Naive B cell (primary cell): Measurements from ENCODE around the gene PRAC2. TPM values are rescaled to one million over a fixed set of nuclear protein-coding genes. Genes with fewer than 3 reads are reported as not detected.
A peak's percentile ranks its signal among the peaks of the same experiment; 100 is the strongest.

Experiments
- ATAC-seq, 2 donors: fragments of 150-1000 bp; cut with Tn5 transposase; 2 replicates each; pipeline ENCODE4 v1.10.0; 2021; ENCODE audit warnings: low read depth in 2 of 2, mild to moderate bottlenecking in 2 of 2, moderate library complexity in 2 of 2
- DNase-seq: peaks from one replicate; pipeline ENCODE4 v3.0.0; 2022
- H3K27ac Mint-ChIP-seq, 6 donors: one replicate each; pipeline ENCODE4 v1.8.0; 2020 to 2022; ENCODE audit warnings: mild to moderate bottlenecking in 6 of 6, mixed read lengths in 6 of 6, moderate library complexity in 5 of 6, inconsistent platforms in 2 of 6
- H3K27me3 Mint-ChIP-seq, 3 donors: one replicate each; pipeline ENCODE4 v1.8.0; 2021 to 2022; ENCODE audit warnings: mixed read lengths in 3 of 3, mild to moderate bottlenecking in 1 of 3
- H3K36me3 Mint-ChIP-seq, 2 donors: one replicate each; pipeline ENCODE4 v1.8.0; 2020 to 2022; ENCODE audit warnings: mixed read lengths in 2 of 2, inconsistent platforms in 1 of 2, mild to moderate bottlenecking in 1 of 2
- H3K4me1 Mint-ChIP-seq, 3 donors: one replicate each; pipeline ENCODE4 v1.8.0; 2020 to 2022; ENCODE audit warnings: mixed read lengths in 3 of 3, inconsistent platforms in 1 of 3, mild to moderate bottlenecking in 1 of 3, moderate library complexity in 1 of 3
- H3K4me3 Mint-ChIP-seq, 8 donors: one replicate each; pipeline ENCODE4 v1.8.0; 2020 to 2022; ENCODE audit warnings: mild to moderate bottlenecking in 8 of 8, mixed read lengths in 8 of 8, moderate library complexity in 8 of 8, inconsistent platforms in 2 of 8
- H3K9me3 Mint-ChIP-seq, 7 donors: one replicate each; pipeline ENCODE4 v1.8.0; 2020 to 2022; ENCODE audit warnings: mixed read lengths in 7 of 7, mild to moderate bottlenecking in 5 of 7, inconsistent platforms in 2 of 7, moderate library complexity in 1 of 7
- polyA plus RNA-seq, 6 donors: library from polyadenylated mRNA; unstranded; fragments of 300-500 nt; fragmentation: Illumina TruSeq; gene quantifications; one replicate each; pipeline ENCODE4 v1.2.3, GENCODE V29; 2021; ENCODE audit warnings: low read depth in 6 of 6

The PRAC2 gene
- polyA plus RNA-seq, 6 donors from 2014 or later: not detected

DNA sequence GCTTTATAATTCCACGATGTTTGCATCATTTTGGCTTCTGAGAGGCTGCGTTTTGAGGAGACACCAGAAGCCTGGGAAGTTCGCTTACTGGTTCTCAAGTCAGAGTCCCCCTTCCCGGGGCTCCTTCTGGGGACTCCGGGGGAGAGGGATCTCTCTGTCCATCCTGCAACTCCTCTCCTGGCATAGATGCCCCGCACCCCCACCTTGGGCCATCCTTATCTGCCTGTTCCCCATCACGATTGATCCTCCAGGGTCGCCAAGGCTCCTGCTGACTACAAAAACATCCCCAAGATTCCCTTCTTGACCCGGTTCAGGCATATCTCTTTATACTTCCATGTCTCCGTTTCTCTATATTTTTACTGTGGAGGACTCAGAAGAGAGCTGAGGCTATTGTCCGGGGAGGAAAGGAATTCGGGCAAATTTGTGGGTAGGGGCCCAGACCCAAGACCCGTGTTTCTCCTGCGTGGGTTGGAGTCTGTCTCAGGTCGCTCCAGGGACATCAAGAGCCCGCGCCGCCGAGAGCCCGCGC is 24.0 kb downstream of the PRAC2 start:
- Mint-ChIP-seq H3K36me3 (peaks cover 0 to 16% of the 10 kb centered on the region in 2 donors), H3K4me1 (peaks cover 10 to 18% (median 11%) of the 10 kb centered on the region in 3 donors), H3K9me3 (peaks cover 0 to 13% (median 10%) of the 10 kb centered on the region in 7 donors), H3K4me3 (peak overlapping the region in 4 of 8 donors; percentile 45 to 82 (median 64)), H3K27me3 (peaks cover 70 to 86% (median 80%) of the 10 kb centered on the region in 3 donors), H3K27ac (peak overlapping the region in 4 of 6 donors; percentile 58 to 93 (median 74))
- DNase-seq (no peak), ATAC-seq (no peak)

DNA sequence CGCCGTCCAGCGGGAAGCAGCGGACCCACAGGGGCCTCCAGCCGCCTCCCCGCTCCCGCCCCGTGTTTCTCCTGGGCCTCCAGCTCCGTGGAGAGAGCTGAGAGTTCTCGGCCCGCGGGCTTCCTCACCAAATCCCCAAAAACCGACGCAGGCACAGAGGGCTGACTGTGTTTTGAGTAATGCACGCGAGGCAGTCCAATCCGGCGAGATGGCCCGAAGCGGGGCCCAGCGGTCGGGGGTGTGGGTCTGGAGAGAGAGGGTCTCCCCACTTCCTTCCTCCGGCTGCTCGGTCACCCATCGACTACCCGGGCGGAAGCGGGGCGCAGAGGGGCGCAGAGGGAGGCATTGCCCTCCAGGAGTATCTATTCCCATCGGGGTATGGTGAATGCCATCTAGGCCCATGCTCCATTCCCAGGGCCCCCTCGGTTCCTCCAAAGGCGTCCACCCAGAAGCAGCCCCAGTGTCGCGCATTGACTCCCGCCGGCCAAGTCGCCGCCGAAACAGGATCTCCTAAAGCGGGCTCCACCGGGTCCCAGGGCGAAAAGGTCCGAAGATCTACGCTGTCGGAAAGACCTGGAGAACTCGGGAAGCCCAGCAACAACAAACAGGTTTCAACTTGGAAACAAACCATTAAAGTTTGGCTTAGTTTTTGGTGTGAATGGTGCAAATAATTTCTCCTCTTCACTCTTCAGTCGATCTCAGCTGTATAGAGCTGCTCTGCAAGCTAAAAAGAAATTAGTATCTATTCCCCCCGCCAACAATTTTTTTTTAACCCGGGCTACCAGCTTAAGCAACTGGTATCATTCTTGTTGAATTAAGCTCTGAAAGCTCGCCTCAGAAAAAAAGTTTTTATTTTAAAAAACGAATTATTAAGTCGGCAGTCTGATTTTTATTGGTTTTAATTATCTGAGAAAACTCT is 24.7 kb downstream of the PRAC2 start:
- peak overlapping the region in 4 of 8 donors; percentile 8 to 69 (median 25) for H3K4me3 Mint-ChIP-seq
- DNase-seq: no peak
- no peak for ATAC-seq
- peaks cover 0 to 11% (median 10%) of the 10 kb centered on the region in 7 donors for H3K9me3 Mint-ChIP-seq
- H3K4me1 Mint-ChIP-seq: peaks cover 11 to 18% (median 12%) of the 10 kb centered on the region in 3 donors
- peaks cover 0 to 17% of the 10 kb centered on the region in 2 donors for H3K36me3 Mint-ChIP-seq
- H3K27ac Mint-ChIP-seq: peak overlapping the region in 3 of 6 donors; percentile 36 to 85 (median 66)
- H3K27me3 Mint-ChIP-seq: peaks cover 70 to 86% (median 83%) of the 10 kb centered on the region in 3 donors

DNA sequence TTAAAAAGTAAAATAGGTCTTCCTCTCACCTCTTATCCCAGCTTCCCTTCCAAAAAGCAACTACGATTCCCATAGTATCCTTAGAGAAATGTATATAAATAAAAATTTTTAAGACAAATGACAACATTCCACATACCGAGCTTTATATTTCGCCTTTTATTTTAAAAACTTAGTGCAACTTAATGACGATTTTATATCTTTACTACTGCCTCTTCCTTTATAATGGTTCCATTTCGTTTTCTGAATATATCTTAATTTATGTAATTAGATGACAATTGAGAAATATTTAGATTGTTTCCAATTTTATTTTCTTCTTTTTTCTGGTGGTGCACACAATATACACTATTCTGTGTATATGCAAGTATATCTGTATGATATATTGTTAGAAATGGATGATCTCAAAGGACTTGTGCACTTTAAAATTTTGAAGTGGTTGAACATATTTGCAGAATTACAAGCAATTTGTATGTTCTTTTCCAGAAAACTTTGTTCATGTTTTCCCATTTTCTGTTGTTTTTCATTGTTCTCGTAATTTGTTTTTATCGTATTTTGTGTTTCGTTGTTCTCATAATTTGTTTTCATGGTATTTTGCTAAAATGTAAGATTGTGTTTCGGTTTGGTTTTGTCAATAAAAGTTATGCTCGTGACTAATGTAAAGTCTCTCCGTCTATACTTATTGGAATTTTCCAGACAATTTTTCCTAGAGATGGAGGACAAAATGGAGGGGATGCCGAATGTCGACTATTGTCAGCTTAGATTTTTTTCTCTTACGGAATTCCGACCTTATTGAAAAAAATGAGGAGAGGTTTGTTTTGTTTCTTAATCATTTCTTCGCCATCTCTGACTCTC is 26.0 kb downstream of the PRAC2 start:
- H3K9me3 Mint-ChIP-seq: peaks cover 0 to 11% (median 8%) of the 10 kb centered on the region in 7 donors
- DNase-seq (no peak), ATAC-seq (no peak)
- H3K4me1 Mint-ChIP-seq: peaks cover 19 to 29% (median 24%) of the 10 kb centered on the region in 3 donors
- peak overlapping the region in 4 of 6 donors; percentile 70 to 89 (median 82) for H3K27ac Mint-ChIP-seq
- peak overlapping the region in 3 of 8 donors; percentile 15 to 65 (median 18) for H3K4me3 Mint-ChIP-seq
- peaks cover 74 to 86% (median 83%) of the 10 kb centered on the region in 3 donors for H3K27me3 Mint-ChIP-seq
- H3K36me3 Mint-ChIP-seq: peaks cover 0 to 17% of the 10 kb centered on the region in 2 donors

DNA sequence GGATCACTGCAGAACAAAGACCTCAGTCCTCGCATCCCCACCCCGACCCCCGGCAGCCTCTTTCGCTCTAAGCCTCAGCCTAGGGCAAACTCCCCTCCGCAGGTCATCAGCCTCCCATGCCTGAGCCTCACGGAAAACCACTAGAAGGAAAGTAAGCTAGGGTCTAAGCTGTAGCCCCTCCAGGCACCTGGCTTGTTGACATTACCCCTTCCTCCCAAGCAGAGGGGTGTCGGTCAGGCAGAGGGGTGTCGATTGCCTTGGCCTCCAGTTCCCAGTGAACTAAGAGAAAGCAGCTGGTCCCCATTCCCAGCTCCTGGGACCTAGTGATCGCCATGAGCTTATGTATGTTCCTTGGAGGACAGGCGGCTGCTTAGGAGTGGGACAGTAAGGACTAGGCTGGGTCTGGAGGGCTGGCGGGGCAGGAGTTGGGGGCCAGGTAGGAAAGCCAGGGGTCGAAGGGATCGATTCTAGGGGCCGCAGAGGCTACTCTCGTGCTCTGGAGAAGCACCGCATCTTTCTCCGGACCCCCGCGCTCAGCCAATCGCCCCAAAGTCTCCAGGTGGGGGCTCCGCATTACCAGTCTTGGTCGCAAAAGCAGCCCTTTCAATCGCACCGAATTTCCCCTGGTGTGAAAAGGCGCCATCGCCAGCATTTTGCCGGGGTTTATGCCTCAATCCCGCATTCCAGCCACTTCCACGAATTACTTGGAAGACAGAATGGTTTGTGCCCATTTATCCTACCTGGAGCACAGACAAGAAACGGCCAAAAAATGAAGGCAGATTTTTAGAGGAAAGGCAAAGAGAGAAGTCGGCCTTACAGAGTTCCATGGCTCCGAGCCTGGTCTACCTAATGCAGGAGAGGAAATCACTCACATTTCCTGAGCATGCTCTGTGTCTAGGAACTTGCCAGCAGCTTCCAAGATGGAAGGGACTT is 26.9 kb downstream of the PRAC2 start:
- Mint-ChIP-seq H3K4me3 (peak overlapping the region in 2 of 8 donors; percentile 15 to 65), H3K27ac (peak overlapping the region in 4 of 6 donors; percentile 70 to 89 (median 82)), H3K27me3 (peaks cover 72 to 86% (median 82%) of the 10 kb centered on the region in 3 donors), H3K4me1 (peaks cover 26 to 33% (median 31%) of the 10 kb centered on the region in 3 donors), H3K9me3 (peaks cover 0 to 11% (median 8%) of the 10 kb centered on the region in 7 donors), H3K36me3 (peaks cover 0 to 17% of the 10 kb centered on the region in 2 donors)
- ATAC-seq (no peak), DNase-seq (no peak)

GRCh38 chr17:48751172-48751571 is 28.2 kb downstream of the PRAC2 start:
- ATAC-seq: no peak
- Mint-ChIP-seq H3K9me3 (peaks cover 0 to 11% (median 8%) of the 10 kb centered on the region in 7 donors), H3K4me3 (peak overlapping the region in 1 of 8 donors; percentile 76), H3K27me3 (peaks cover 72 to 85% (median 81%) of the 10 kb centered on the region in 3 donors), H3K27ac (peak overlapping the region in 2 of 6 donors; percentile 23 to 38), H3K36me3 (peaks cover 0 to 17% of the 10 kb centered on the region in 2 donors), H3K4me1 (peaks cover 27 to 42% (median 32%) of the 10 kb centered on the region in 3 donors)
- no peak for DNase-seq

- Mint-ChIP-seq H3K4me3 (peak overlapping the region in 2 of 8 donors; percentile 9 to 76), H3K36me3 (peaks cover 0 to 17% of the 10 kb centered on the region in 2 donors), H3K4me1 (peaks cover 23 to 42% (median 28%) of the 10 kb centered on the region in 3 donors), H3K27me3 (peaks cover 69 to 85% (median 81%) of the 10 kb centered on the region in 3 donors), H3K9me3 (peaks cover 0 to 10% (median 6%) of the 10 kb centered on the region in 7 donors), H3K27ac (peak overlapping the region in 3 of 6 donors; percentile 23 to 86 (median 32))
- ATAC-seq (no peak), DNase-seq (no peak)
Observed at GRCh38 chr17:48751733-48752398, 28.9 kb downstream of the PRAC2 start.

GRCh38 chr17:48752399-48753288 is 29.7 kb downstream of the PRAC2 start:
- H3K4me3 Mint-ChIP-seq: peak overlapping the region in 3 of 8 donors; percentile 8 to 76 (median 41)
- H3K27ac Mint-ChIP-seq: peak overlapping the region in 4 of 6 donors; percentile 64 to 86 (median 82)
- peaks cover 0 to 10% (median 5%) of the 10 kb centered on the region in 7 donors for H3K9me3 Mint-ChIP-seq
- H3K4me1 Mint-ChIP-seq: peaks cover 25 to 41% (median 28%) of the 10 kb centered on the region in 3 donors
- ATAC-seq (no peak), DNase-seq (no peak)
- H3K36me3 Mint-ChIP-seq: peaks cover 0 to 17% of the 10 kb centered on the region in 2 donors
- H3K27me3 Mint-ChIP-seq: peaks cover 71 to 84% (median 83%) of the 10 kb centered on the region in 3 donors

- peaks cover 0 to 16% of the 10 kb centered on the region in 2 donors for H3K36me3 Mint-ChIP-seq
- peaks cover 81 to 91% (median 91%) of the 10 kb centered on the region in 3 donors for H3K27me3 Mint-ChIP-seq
- ATAC-seq: no peak
- no peak for DNase-seq
- H3K9me3 Mint-ChIP-seq: peaks cover 0 to 8% (median 5%) of the 10 kb centered on the region in 7 donors
- peak overlapping the region in 5 of 6 donors; percentile 4 to 92 (median 22) for H3K27ac Mint-ChIP-seq
- H3K4me3 Mint-ChIP-seq: peak overlapping the region in 3 of 8 donors; percentile 22 to 58 (median 45)
- H3K4me1 Mint-ChIP-seq: peaks cover 25 to 41% (median 28%) of the 10 kb centered on the region in 3 donors
Observed at GRCh38 chr17:48753794-48754499, 31.0 kb downstream of the PRAC2 start.

DNA sequence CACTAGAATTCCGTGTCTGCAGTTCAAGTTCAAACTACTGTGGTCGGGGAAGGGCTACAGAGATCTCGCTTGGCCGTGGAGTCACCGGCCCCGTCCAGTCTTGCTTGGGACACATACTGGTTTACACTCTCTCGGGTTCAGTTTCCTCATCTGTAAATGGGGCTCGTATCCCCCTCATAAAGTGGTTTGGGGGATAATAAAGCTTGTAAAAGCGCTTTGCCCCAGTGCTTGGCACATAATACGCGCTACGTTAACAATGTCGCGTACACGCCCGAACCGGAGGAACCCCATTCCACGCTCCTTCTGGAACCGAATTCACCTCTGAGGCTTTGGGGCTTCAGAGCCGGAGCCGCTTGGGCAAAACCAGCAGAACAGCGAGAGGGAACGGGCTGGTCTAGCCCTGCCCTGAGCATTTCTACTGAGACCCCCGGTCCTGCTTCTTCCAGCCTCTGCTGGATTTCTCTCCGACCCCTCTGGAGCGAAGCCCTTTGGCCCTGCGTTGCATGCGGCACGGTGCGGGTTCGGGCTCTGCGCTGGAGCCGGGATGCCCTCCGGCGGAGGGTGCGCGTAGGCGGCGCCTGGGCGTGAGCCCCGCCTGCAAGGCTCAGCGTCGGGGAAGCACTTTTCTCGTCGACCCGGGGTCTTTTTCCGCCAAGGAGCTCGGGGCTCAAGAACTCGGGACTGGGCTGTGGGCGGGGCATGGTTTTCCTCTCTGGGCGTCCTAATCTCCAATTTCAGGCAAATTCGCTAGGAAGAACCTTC is 31.7 kb downstream of the PRAC2 start:
- peaks cover 0 to 10% of the 10 kb centered on the region in 2 donors for H3K36me3 Mint-ChIP-seq
- H3K9me3 Mint-ChIP-seq: peaks cover 0 to 5% (median 0%) of the 10 kb centered on the region in 7 donors
- ATAC-seq (no peak), DNase-seq (no peak)
- H3K4me3 Mint-ChIP-seq: peak overlapping the region; percentile 15 to 64 (median 41)
- peaks cover 83 to 91% (median 91%) of the 10 kb centered on the region in 3 donors for H3K27me3 Mint-ChIP-seq
- peaks cover 25 to 41% (median 28%) of the 10 kb centered on the region in 3 donors for H3K4me1 Mint-ChIP-seq
- peak overlapping the region in 3 of 6 donors; percentile 53 to 74 (median 56) for H3K27ac Mint-ChIP-seq
